WI38 (cell line): ENCODE data around the gene UBE3C.

Experiments
- H3K4me3 ChIP-seq: 2 replicates; pipeline ENCODE4 v1.5.1; 2011; ENCODE audit warnings: low read depth, mild to moderate bottlenecking, control low read depth, low read length
- CTCF ChIP-seq: IDR thresholded peaks from 2 replicates; pipeline ENCODE4 v1.5.1; 2012; ENCODE audit warnings: low read depth, mild to moderate bottlenecking, control low read depth, low read length

The UBE3C gene

GRCh38 chr7:157284229-157285014, 145.7 kb downstream of the UBE3C start:
- TF ChIP-seq CTCF: no peak
- H3K4me3 ChIP-seq: no peak overlapping the region

GRCh38 chr7:157291404-157292080, 152.8 kb downstream of the UBE3C start:
- no peak for TF ChIP-seq CTCF
- no peak overlapping the region for H3K4me3 ChIP-seq

GRCh38 chr7:157292258-157292657, 153.5 kb downstream of the UBE3C start:
- no peak for TF ChIP-seq CTCF
- H3K4me3 ChIP-seq: no peak overlapping the region

GRCh38 chr7:157292770-157293412, 154.2 kb downstream of the UBE3C start:
- H3K4me3 ChIP-seq: no peak overlapping the region
- TF ChIP-seq CTCF: no peak

- no peak overlapping the region for H3K4me3 ChIP-seq
- TF ChIP-seq CTCF: no peak
Measured at GRCh38 chr7:157293413-157293788, 154.7 kb downstream of the UBE3C start.

- no peak for TF ChIP-seq CTCF
- no peak overlapping the region for H3K4me3 ChIP-seq
Measured at GRCh38 chr7:157294773-157295172, 156.0 kb downstream of the UBE3C start.

GRCh38 chr7:157295338-157295737, 156.6 kb downstream of the UBE3C start:
- H3K4me3 ChIP-seq: no peak overlapping the region

More at GRCh38 chr7:157295338-157295737, 156.6 kb downstream of the UBE3C start:
- TF ChIP-seq CTCF: no peak
